ENCODE results near the gene EIF3D. TPM values are rescaled to one million over a fixed set of nuclear protein-coding genes. Genes with fewer than 3 reads are reported as not detected.
A peak's percentile ranks its signal among the peaks of the same experiment; 100 is the strongest.

EIF3D gene
- total and polyA plus RNA-seq, 2 donors from 2014 or later: 129 to 140 TPM

DNA sequence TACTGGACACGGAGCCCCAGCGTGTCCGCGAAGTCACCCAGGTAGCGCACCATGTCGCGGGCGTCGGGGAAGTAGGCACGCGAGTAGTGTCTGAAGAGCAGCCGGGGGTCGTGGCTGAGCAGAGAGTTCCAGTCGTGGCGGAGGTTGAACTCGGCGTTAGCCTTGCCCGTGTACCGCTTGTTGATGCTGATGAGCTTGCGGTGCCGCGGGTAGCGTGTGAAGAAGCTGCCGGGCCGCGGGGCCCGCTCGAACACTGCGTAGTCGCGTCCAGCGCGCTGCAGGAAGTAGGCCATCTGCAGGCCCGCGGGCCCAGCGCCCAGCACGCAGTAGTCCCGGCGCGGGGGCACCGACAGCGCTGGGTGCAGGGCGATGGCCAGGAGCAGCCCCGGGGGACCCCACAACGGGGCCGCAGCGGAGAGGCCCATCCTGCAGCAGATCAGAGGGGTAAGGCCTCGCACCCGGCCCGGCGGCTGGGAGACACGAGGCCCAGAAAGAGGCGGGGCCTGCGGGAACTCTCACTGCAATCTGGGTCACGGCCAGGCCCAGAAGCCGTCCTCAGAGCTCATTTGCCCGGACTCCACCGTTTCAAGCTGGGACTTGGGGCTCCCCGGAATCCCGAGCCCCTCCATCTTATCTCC is 22.8 kb downstream of the EIF3D start:
- TF ChIP-seq, protein P1, sequence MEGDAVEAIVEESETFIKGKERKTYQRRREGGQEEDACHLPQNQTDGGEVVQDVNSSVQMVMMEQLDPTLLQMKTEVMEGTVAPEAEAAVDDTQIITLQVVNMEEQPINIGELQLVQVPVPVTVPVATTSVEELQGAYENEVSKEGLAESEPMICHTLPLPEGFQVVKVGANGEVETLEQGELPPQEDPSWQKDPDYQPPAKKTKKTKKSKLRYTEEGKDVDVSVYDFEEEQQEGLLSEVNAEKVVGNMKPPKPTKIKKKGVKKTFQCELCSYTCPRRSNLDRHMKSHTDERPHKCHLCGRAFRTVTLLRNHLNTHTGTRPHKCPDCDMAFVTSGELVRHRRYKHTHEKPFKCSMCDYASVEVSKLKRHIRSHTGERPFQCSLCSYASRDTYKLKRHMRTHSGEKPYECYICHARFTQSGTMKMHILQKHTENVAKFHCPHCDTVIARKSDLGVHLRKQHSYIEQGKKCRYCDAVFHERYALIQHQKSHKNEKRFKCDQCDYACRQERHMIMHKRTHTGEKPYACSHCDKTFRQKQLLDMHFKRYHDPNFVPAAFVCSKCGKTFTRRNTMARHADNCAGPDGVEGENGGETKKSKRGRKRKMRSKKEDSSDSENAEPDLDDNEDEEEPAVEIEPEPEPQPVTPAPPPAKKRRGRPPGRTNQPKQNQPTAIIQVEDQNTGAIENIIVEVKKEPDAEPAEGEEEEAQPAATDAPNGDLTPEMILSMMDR (IDR thresholded peaks at IDR 0.05; ENCODE audit: borderline replicate concordance, extremely low read depth, insufficient read depth): no peak
- Histone ChIP-seq H3K4me3 (ENCODE audit: low read length in 3 of 3) (peak overlapping the region in 2 of 3 donors; percentile 27 to 60), H3K36me3 (ENCODE audit: control insufficient read depth in 2 of 3, insufficient read depth in 3 of 3, low read length in 3 of 3) (peaks cover 3 to 7% (median 3%) of the 10 kb centered on the region in 3 donors), H3K27ac (ENCODE audit: low read depth in 2 of 2, low read length in 2 of 2) (peak overlapping the region in 1 of 2 donors; percentile 57), H3K9ac (ENCODE audit: low read length in 3 of 3) (no peak overlapping the region), H3K9me3 (ENCODE audit: control insufficient read depth in 2 of 3, insufficient read depth in 1 of 3, low read length in 3 of 3) (no peaks in the 10 kb centered on the region), H3K27me3 (ENCODE audit: control insufficient read depth, insufficient read depth, low read length) (no peaks in the 10 kb centered on the region), H3K4me1 (ENCODE audit: control insufficient read depth in 2 of 3, insufficient read depth in 2 of 3, low read depth in 1 of 3, low read length in 3 of 3) (peaks cover 0 to 12% (median 0%) of the 10 kb centered on the region in 3 donors)
- intact Hi-C loops (cut with DNase I): no loop called here
- no peak for FAIRE-seq
- DNase-seq: peak in 2 of 5 donors; percentile 77 to 84

DNA sequence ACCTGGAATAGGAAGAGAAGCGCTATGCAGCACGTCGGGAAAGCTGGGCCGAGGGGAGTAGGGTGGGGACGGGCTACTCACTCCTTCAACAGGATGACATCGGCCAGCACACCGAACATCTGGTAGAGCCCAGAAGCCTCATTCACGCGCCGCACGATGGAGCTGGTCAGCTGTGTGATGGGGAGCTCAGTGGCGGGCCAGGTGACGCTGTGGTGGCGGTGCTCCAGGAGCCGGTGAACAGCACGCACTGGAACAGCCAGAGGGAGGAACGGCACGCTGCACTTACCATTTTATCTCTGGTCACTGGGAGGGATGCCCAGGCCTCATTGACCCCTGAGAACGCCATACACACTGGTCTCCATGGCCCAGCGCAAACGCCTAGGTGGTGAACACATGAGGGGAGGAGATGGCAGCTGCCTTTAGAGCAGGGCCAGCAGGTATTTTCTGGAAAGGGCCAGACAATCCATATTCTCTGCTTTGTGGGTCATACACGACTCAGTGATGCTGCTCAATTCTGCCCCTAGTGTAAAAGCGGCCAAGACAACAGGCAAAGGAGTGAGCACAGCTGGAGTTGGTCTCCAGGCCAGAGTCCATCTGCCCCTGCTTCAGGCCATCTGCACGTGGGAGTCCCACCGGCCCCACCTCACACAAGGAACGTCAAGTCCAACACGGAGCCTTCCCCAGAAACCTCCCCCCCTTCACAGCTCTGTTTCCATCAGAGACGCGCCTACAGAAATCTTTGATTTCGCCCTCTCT is 30.9 kb downstream of the EIF3D start:
- FAIRE-seq: no peak

DNA sequence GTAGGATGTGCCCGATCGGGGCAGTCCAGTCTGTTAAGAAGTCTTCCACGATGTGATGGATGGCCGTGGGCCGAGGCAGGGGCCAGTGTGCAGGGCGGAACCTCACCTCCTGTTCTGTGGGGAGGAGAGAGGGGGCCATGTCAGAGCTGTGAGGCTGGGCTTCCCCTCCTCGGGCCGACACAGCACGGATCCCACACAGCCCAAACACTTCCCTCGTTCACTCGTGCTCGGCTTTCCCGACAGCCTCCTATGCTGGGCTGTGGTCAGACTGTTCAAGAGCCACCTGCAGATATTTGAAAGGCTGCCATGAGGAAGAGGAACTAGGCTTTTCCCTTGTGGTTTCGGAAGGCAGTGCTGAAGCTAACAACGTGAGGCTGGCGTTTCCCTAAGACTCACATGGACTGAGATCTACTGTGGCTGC is 35.3 kb downstream of the EIF3D start:
- Histone ChIP-seq H3K27ac (ENCODE audit: low read depth in 2 of 2, low read length in 2 of 2) (no peak overlapping the region), H3K9ac (ENCODE audit: low read length in 3 of 3) (no peak overlapping the region), H3K27me3 (ENCODE audit: control insufficient read depth, insufficient read depth, low read length) (no peaks in the 10 kb centered on the region), H3K4me1 (ENCODE audit: control insufficient read depth in 2 of 3, insufficient read depth in 2 of 3, low read depth in 1 of 3, low read length in 3 of 3) (no peaks in the 10 kb centered on the region), H3K36me3 (ENCODE audit: control insufficient read depth in 2 of 3, insufficient read depth in 3 of 3, low read length in 3 of 3) (peaks cover 0 to 18% (median 6%) of the 10 kb centered on the region in 3 donors), H3K4me3 (ENCODE audit: low read length in 3 of 3) (no peak overlapping the region), H3K9me3 (ENCODE audit: control insufficient read depth in 2 of 3, insufficient read depth in 1 of 3, low read length in 3 of 3) (no peaks in the 10 kb centered on the region)
- no peak for FAIRE-seq
- no peak for DNase-seq
- TF ChIP-seq, protein P1 (IDR thresholded peaks at IDR 0.05; ENCODE audit: borderline replicate concordance, extremely low read depth, insufficient read depth): no peak
- intact Hi-C loops (cut with DNase I): no loop called here

More for the DNA sequence above, 30.9 kb downstream of the EIF3D start:
- Histone ChIP-seq H3K27ac (ENCODE audit: low read depth in 2 of 2, low read length in 2 of 2) (no peak overlapping the region), H3K9ac (ENCODE audit: low read length in 3 of 3) (no peak overlapping the region), H3K9me3 (ENCODE audit: control insufficient read depth in 2 of 3, insufficient read depth in 1 of 3, low read length in 3 of 3) (no peaks in the 10 kb centered on the region), H3K27me3 (ENCODE audit: control insufficient read depth, insufficient read depth, low read length) (no peaks in the 10 kb centered on the region), H3K4me3 (ENCODE audit: low read length in 3 of 3) (no peak overlapping the region), H3K36me3 (ENCODE audit: control insufficient read depth in 2 of 3, insufficient read depth in 3 of 3, low read length in 3 of 3) (peaks cover 0 to 11% (median 0%) of the 10 kb centered on the region in 3 donors), H3K4me1 (ENCODE audit: control insufficient read depth in 2 of 3, insufficient read depth in 2 of 3, low read depth in 1 of 3, low read length in 3 of 3) (no peaks in the 10 kb centered on the region)
- no peak for DNase-seq
- TF ChIP-seq, protein P1 (IDR thresholded peaks at IDR 0.05; ENCODE audit: borderline replicate concordance, extremely low read depth, insufficient read depth): no peak
- intact Hi-C loops (cut with DNase I): no loop called here
